Endodermal cell (in vitro differentiated cells): ENCODE measurements around the gene LRRIQ1. TPM values are rescaled to one million over a fixed set of nuclear protein-coding genes. Genes with fewer than 3 reads are reported as not detected.

Source experiments
- DNase-seq: peaks from one replicate; pipeline ENCODE4 v3.0.0-alpha.2; 2017
- H3K27ac ChIP-seq: 2 replicates; pipeline ENCODE4 v1.5.1; 2013; ENCODE audit warnings: mild to moderate bottlenecking, low read depth, low read length, moderate library complexity
- H3K27me3 ChIP-seq: 2 replicates; pipeline ENCODE4 v1.6.1; 2013; ENCODE audit warnings: mild to moderate bottlenecking, low read length, moderate library complexity; ENCODE audit not compliant: insufficient read depth, control insufficient read depth, poor library complexity, severe bottlenecking
- H3K36me3 ChIP-seq: 2 replicates; pipeline ENCODE4 v1.7.0; 2013; ENCODE audit warnings: mild to moderate bottlenecking, low read length, moderate library complexity; ENCODE audit not compliant: control insufficient read depth, insufficient read depth
- H3K4me1 ChIP-seq: one replicate; pipeline ENCODE4 v1.7.0; 2013; ENCODE audit warnings: low read length; ENCODE audit not compliant: control insufficient read depth, insufficient read depth
- H3K4me3 ChIP-seq: 2 replicates; pipeline ENCODE4 v1.5.1; 2013; ENCODE audit warnings: mild to moderate bottlenecking, low read length, moderate library complexity
- H3K9ac ChIP-seq: 2 replicates; pipeline ENCODE4 v1.6.1; 2013; ENCODE audit warnings: mild to moderate bottlenecking, low read length, moderate library complexity; ENCODE audit not compliant: poor library complexity, severe bottlenecking; ENCODE audit errors: extremely low read depth
- H3K9me3 ChIP-seq: 2 replicates; pipeline ENCODE4 v1.6.1; 2013; ENCODE audit warnings: mild to moderate bottlenecking, low read length, moderate library complexity; ENCODE audit not compliant: control insufficient read depth
- H3K27ac Mint-ChIP-seq: 2 replicates; pipeline ENCODE4 v1.8.0; 2020; ENCODE audit warnings: mixed read lengths
- H3K27me3 Mint-ChIP-seq: 2 replicates; pipeline ENCODE4 v1.8.0; 2021; ENCODE audit warnings: mild to moderate bottlenecking, mixed read lengths; ENCODE audit not compliant: insufficient read depth
- H3K36me3 Mint-ChIP-seq: 2 replicates; pipeline ENCODE4 v1.8.0; 2020; ENCODE audit warnings: low read depth, mixed read lengths
- H3K4me1 Mint-ChIP-seq: 2 replicates; pipeline ENCODE4 v1.8.0; 2020; ENCODE audit warnings: mixed read lengths
- H3K4me3 Mint-ChIP-seq: 2 replicates; pipeline ENCODE4 v1.8.0; 2020; ENCODE audit warnings: mild to moderate bottlenecking, moderate library complexity, mixed read lengths
- H3K9me3 Mint-ChIP-seq: 2 replicates; pipeline ENCODE4 v1.8.0; 2020; ENCODE audit warnings: mild to moderate bottlenecking, mixed read lengths
- CTCF ChIP-seq: fragments of 200-600 bp; sonication (generic); conservative IDR thresholded peaks from 2 replicates; pipeline ENCODE4 v1.5.0; 2021; ENCODE audit warnings: antibody characterized with exemption, mild to moderate bottlenecking
- WGBS, 2 experiments: methylation state at CpG; one replicate each; pipeline versions ENCODE4 v1.1.5 to v1.1.7; 2013; ENCODE audit warnings: missing lambda C conversion rate in 2 of 2, mixed read lengths in 1 of 2; ENCODE audit not compliant: insufficient coverage in 1 of 2, insufficient read length in 1 of 2; 5-methylcytosine and 5-hydroxymethylcytosine counted together
- total RNA-seq, 2 donors: library from RNA; stranded (reverse); fragmentation: NEBNext Ultra II Directional in 1 of 2; extraction: Animal tissue kit (Norgen Biotek cat#: 25700) in 1 of 2; gene quantifications; 2 replicates in 1 of 2; 3 replicates in 1 of 2; pipeline ENCODE4 v1.2.1, GENCODE V29; 2021

The LRRIQ1 gene
- total RNA-seq, 2 donors from 2014 or later = 2.9 to 6.2 TPM

- Histone ChIP-seq H3K4me3 (no peak overlapping the region), H3K36me3 (no peaks in the 10 kb centered on the region), H3K27ac (no peak overlapping the region), H3K9ac (no peak overlapping the region), H3K9me3 (no peaks in the 10 kb centered on the region), H3K4me1 (no peaks in the 10 kb centered on the region), H3K27me3 (no peaks in the 10 kb centered on the region)
- Mint-ChIP-seq H3K27ac (no peak overlapping the region), H3K4me1 (peaks cover 7% of the 10 kb centered on the region), H3K36me3 (no peaks in the 10 kb centered on the region), H3K9me3 (no peaks in the 10 kb centered on the region), H3K4me3 (no peak overlapping the region), H3K27me3 (no peaks in the 10 kb centered on the region)
- no peak for TF ChIP-seq CTCF
- no peak for DNase-seq
- WGBS, 2 experiments = 91 to 100% methylated on average over 1 of the region's 1 CpG
These were observed 102.7 kb downstream of the LRRIQ1 start for GRCh38 chr12:85138833-85139232.

- no peaks in the 10 kb centered on the region for H3K27me3 Mint-ChIP-seq
- Histone ChIP-seq H3K36me3 (no peaks in the 10 kb centered on the region), H3K27ac (no peak overlapping the region), H3K27me3 (no peaks in the 10 kb centered on the region), H3K9me3 (no peaks in the 10 kb centered on the region), H3K4me3 (no peak overlapping the region), H3K4me1 (no peaks in the 10 kb centered on the region), H3K9ac (no peak overlapping the region)
- no peak for DNase-seq
- no peaks in the 10 kb centered on the region for H3K36me3 Mint-ChIP-seq
- TF ChIP-seq CTCF = no peak
- WGBS, 2 experiments = 100% methylated on average over 1 of the region's 1 CpG; no CpG with 5 or more reads in 1 of the 2 experiments
- no peak overlapping the region for H3K4me3 Mint-ChIP-seq
- no peaks in the 10 kb centered on the region for H3K4me1 Mint-ChIP-seq
- no peaks in the 10 kb centered on the region for H3K9me3 Mint-ChIP-seq
- H3K27ac Mint-ChIP-seq = no peak overlapping the region
These were observed 111.2 kb downstream of the LRRIQ1 start for GRCh38 chr12:85147331-85147730.

GRCh38 chr12:85152311-85152729, 116.2 kb downstream of the LRRIQ1 start:
- no peak for TF ChIP-seq CTCF
- 93% methylated on average over 1 of the region's 2 CpGs; no CpG with 5 or more reads in 1 of the 2 experiments for WGBS, 2 experiments
- Histone ChIP-seq H3K4me1 (no peaks in the 10 kb centered on the region), H3K36me3 (no peaks in the 10 kb centered on the region), H3K27ac (no peak overlapping the region), H3K27me3 (no peaks in the 10 kb centered on the region), H3K4me3 (no peak overlapping the region), H3K9me3 (no peaks in the 10 kb centered on the region), H3K9ac (no peak overlapping the region)
- no peaks in the 10 kb centered on the region for H3K4me1 Mint-ChIP-seq
- DNase-seq = no peak
- no peak overlapping the region for H3K27ac Mint-ChIP-seq
- H3K9me3 Mint-ChIP-seq = no peaks in the 10 kb centered on the region
- no peak overlapping the region for H3K4me3 Mint-ChIP-seq
- no peaks in the 10 kb centered on the region for H3K27me3 Mint-ChIP-seq
- no peaks in the 10 kb centered on the region for H3K36me3 Mint-ChIP-seq
